Mesenchymal stem cell (in vitro differentiated cells and primary cell): Measurements from ENCODE around the gene MED27. TPM values are rescaled to one million over a fixed set of nuclear protein-coding genes. Genes with fewer than 3 reads are reported as not detected.

Experiments
- DNase-seq: peaks from one replicate; pipeline ENCODE4 v3.0.0-alpha.2; 2013
- H2AFZ ChIP-seq: one replicate; pipeline ENCODE4 v1.6.1; 2013; ENCODE audit warnings: low read depth, mild to moderate bottlenecking, control low read depth, inconsistent platforms, low read length, moderate library complexity
- H2AK5ac ChIP-seq: 2 replicates; pipeline ENCODE4 v1.6.1; 2013; ENCODE audit warnings: low read length, moderate library complexity, mild to moderate bottlenecking, inconsistent platforms; ENCODE audit not compliant: severe bottlenecking
- H2BK120ac ChIP-seq: one replicate; pipeline ENCODE4 v1.6.1; 2013; ENCODE audit warnings: low read depth, mild to moderate bottlenecking, inconsistent platforms, low read length, moderate library complexity
- H2BK12ac ChIP-seq, 2 experiments: one replicate each; pipeline ENCODE4 v1.6.1; 2013; ENCODE audit warnings: inconsistent platforms in 2 of 2, low read length in 2 of 2, mild to moderate bottlenecking in 2 of 2, moderate library complexity in 2 of 2, control low read depth in 1 of 2
- H2BK15ac ChIP-seq: one replicate; pipeline ENCODE4 v1.6.1; 2013; ENCODE audit warnings: mild to moderate bottlenecking, low read depth, inconsistent platforms; ENCODE audit not compliant: poor library complexity, severe bottlenecking
- H2BK5ac ChIP-seq: 2 replicates; pipeline ENCODE4 v1.6.1; 2013; ENCODE audit warnings: low read depth, mild to moderate bottlenecking, low read length, control low read depth, inconsistent platforms; ENCODE audit not compliant: poor library complexity, severe bottlenecking
- H3K14ac ChIP-seq, 2 experiments: one replicate each; pipeline ENCODE4 v1.6.1; 2013; ENCODE audit warnings: inconsistent platforms in 2 of 2, low read length in 2 of 2, control low read depth in 1 of 2, mild to moderate bottlenecking in 1 of 2, moderate library complexity in 1 of 2
- H3K18ac ChIP-seq, 2 experiments: one replicate each; pipeline ENCODE4 v1.6.1; 2013; ENCODE audit warnings: inconsistent platforms in 2 of 2, low read length in 2 of 2, control low read depth in 1 of 2, low read depth in 1 of 2, mild to moderate bottlenecking in 1 of 2
- H3K23ac ChIP-seq, 2 experiments: one replicate each; pipeline ENCODE4 v1.6.1; 2013; ENCODE audit warnings: inconsistent platforms in 2 of 2, low read length in 2 of 2, mild to moderate bottlenecking in 2 of 2, moderate library complexity in 2 of 2, control low read depth in 1 of 2
- H3K27ac ChIP-seq: 2 replicates; pipeline ENCODE4 v1.5.1; 2013; ENCODE audit warnings: mild to moderate bottlenecking, moderate library complexity, low read length, control low read depth, inconsistent platforms; ENCODE audit not compliant: poor library complexity, severe bottlenecking
- H3K27me3 ChIP-seq, 2 experiments: 2 replicates each; pipeline versions ENCODE4 v1.6.1 to v1.7.0; 2013; ENCODE audit warnings: low read length in 2 of 2, mild to moderate bottlenecking in 2 of 2, moderate library complexity in 2 of 2, control low read depth in 1 of 2, inconsistent platforms in 1 of 2; ENCODE audit not compliant: control insufficient read depth in 1 of 2, insufficient read depth in 1 of 2
- H3K36me3 ChIP-seq, 2 experiments: 2 replicates each; pipeline versions ENCODE4 v1.6.1 to v1.7.0; 2013; ENCODE audit warnings: low read length in 2 of 2, control low read depth in 1 of 2, inconsistent platforms in 1 of 2, low read depth in 1 of 2, mild to moderate bottlenecking in 1 of 2; ENCODE audit not compliant: insufficient read depth in 2 of 2, control insufficient read depth in 1 of 2
- H3K4ac ChIP-seq, 2 experiments: one replicate each; pipeline ENCODE4 v1.6.1; 2013; ENCODE audit warnings: inconsistent platforms in 2 of 2, low read length in 2 of 2, mild to moderate bottlenecking in 2 of 2, moderate library complexity in 2 of 2, control low read depth in 1 of 2, low read depth in 1 of 2
- H3K4me1 ChIP-seq: 2 replicates; pipeline ENCODE4 v1.6.1; 2013; ENCODE audit warnings: low read depth, low read length, control low read depth; ENCODE audit not compliant: control insufficient read depth, insufficient read depth
- H3K4me2 ChIP-seq: 2 replicates; pipeline ENCODE4 v1.6.1; 2013; ENCODE audit warnings: low read length, mild to moderate bottlenecking, inconsistent platforms; ENCODE audit not compliant: poor library complexity, severe bottlenecking
- H3K4me3 ChIP-seq, 2 experiments: 2 replicates each; pipeline versions ENCODE4 v1.5.1 to v1.7.0; 2013; ENCODE audit warnings: low read length in 2 of 2, mild to moderate bottlenecking in 2 of 2, control low read depth in 1 of 2, low read depth in 1 of 2; ENCODE audit not compliant: insufficient read depth in 1 of 2
- H3K79me1 ChIP-seq: replicated peaks from 2 replicates; pipeline ENCODE4 v1.6.1; 2013; ENCODE audit warnings: mild to moderate bottlenecking, control low read depth, low read length, inconsistent platforms; ENCODE audit not compliant: poor library complexity, severe bottlenecking
- H3K9ac ChIP-seq: 2 replicates; pipeline ENCODE4 v1.7.0; 2013; ENCODE audit warnings: mild to moderate bottlenecking, low read length, moderate library complexity
- H3K9me3 ChIP-seq: 2 replicates; pipeline ENCODE4 v1.7.0; 2013; ENCODE audit warnings: mild to moderate bottlenecking, low read length; ENCODE audit not compliant: control insufficient read depth
- H4K8ac ChIP-seq: one replicate; pipeline ENCODE4 v1.6.1; 2013; ENCODE audit warnings: inconsistent platforms, mild to moderate bottlenecking, low read length, moderate library complexity
- H4K91ac ChIP-seq: one replicate; pipeline ENCODE4 v1.6.1; 2013; ENCODE audit warnings: mild to moderate bottlenecking, low read length, inconsistent platforms
- WGBS: methylation state at CpG from one replicate; pipeline ENCODE4 v1.1.7; 2013; ENCODE audit warnings: mixed read lengths; 5-methylcytosine and 5-hydroxymethylcytosine counted together
- polyA plus RNA-seq, 2 experiments: library from polyadenylated mRNA; stranded (reverse); fragments of 200-250 nt; gene quantifications; one replicate each; pipeline ENCODE4 v1.2.3, GENCODE V29; 2013

The MED27 gene, protein sequence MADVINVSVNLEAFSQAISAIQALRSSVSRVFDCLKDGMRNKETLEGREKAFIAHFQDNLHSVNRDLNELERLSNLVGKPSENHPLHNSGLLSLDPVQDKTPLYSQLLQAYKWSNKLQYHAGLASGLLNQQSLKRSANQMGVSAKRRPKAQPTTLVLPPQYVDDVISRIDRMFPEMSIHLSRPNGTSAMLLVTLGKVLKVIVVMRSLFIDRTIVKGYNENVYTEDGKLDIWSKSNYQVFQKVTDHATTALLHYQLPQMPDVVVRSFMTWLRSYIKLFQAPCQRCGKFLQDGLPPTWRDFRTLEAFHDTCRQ
- 22.9 TPM for polyA plus RNA-seq (2013, experiment 1 of 2)
- polyA plus RNA-seq (2013, experiment 2 of 2), result 23.3 TPM

DNA sequence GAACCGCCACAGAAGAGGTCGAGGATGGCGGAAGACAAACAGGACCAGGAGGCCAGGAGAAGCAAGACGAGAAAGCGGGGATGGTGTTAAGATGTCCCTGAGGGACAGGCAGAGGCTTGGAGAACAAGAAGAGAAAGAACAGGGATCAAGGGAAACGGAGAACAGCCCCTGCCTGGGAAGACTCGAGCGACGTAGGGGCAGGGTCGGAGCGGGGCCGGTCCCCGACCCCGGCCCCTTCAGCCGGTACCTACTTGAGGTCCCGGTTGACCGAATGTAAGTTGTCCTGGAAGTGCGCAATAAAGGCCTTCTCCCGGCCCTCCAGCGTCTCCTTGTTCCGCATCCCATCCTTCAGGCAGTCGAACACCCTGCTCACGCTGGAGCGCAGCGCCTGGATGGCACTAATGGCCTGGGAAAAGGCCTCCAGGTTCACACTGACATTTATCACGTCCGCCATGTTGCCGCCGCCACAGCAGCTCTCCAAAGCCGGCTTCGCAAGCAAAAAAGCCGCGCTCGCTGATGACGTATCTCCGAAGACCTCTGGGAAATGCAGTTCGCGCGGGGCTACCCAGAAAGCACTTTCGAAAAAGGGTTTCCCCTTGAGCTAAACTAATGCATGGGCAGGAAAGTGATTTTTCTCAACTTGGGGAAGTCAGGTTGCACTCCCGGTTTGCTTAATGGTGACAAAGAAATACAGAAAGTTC, at the start of gene MED27:
Gene MED27 (minus strand): TSS at position 477 of the 701 bp plus-strand sequence. CDS start 23 bp downstream, at position 454.
- no peaks in the 10 kb centered on the region for H3K9me3 ChIP-seq
- no peak within 1 kb of the TSS for H2BK15ac ChIP-seq
- peak within 1 kb of the TSS; percentile 71 for H4K8ac ChIP-seq
- H3K27ac ChIP-seq, result no peak within 1 kb of the TSS
- peaks cover 5% of the 10 kb centered on the region for H3K4me1 ChIP-seq
- no peak within 1 kb of the TSS for H3K4ac ChIP-seq
- H3K79me1 ChIP-seq, result peaks cover 19% of the 10 kb centered on the region
- H3K4me2 ChIP-seq, result peak within 1 kb of the TSS; percentile 81
- no peak within 1 kb of the TSS for H2BK120ac ChIP-seq
- H2AK5ac ChIP-seq, result no peak within 1 kb of the TSS
- peak; percentile 92 for DNase-seq
- H3K18ac ChIP-seq, result peak within 1 kb of the TSS in 1 of 2 experiments; percentile 50
- H3K36me3 ChIP-seq, result peaks cover 4 to 27% of the 10 kb centered on the region in 2 experiments
- H3K27me3 ChIP-seq, result peaks cover 0 to 8% of the 10 kb centered on the region in 2 experiments
- H2AFZ ChIP-seq, result peak within 1 kb of the TSS; percentile 76
- 1% methylated on average over 41 of the region's 41 CpGs for WGBS
- peak within 1 kb of the TSS; percentile 96 for H3K9ac ChIP-seq
- H2BK5ac ChIP-seq, result no peak within 1 kb of the TSS
- no peak within 1 kb of the TSS for H3K23ac ChIP-seq
- no peak within 1 kb of the TSS for H4K91ac ChIP-seq
- H3K4me3 ChIP-seq, result peak within 1 kb of the TSS; percentile 72 to 91
- H2BK12ac ChIP-seq, result no peak within 1 kb of the TSS
- no peak within 1 kb of the TSS for H3K14ac ChIP-seq

DNA sequence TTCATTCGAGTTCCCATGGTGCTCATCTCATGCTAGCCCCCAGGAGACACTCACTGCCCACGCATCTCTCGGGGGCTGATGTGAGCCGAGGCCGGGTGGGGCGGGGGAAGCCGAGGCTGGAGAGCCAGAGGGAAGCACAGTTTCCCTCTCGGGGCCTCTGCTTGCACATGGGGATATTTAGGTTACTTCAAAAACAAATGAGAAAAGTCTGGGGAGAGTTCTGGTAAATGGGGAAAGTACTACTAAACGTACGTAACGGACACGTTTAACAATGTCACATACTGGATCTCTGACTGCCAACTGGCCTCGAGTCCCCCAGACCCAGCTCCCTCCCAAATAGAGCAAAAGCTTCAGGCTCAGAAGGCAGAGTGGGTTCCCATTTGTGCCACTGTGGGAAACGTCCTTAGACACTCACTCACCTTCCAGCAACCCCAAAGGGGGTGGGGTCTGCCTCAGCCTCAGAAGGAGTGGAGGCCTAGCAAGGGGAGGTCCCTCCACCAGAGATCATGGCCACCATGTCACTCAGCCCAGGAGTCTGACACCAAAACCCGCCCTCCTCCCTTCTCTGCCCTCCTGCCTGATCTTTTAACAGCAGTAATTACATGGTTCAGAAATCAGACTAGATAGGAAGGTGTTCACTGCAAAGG, 48.3 kb upstream of the MED27 start:
- H3K14ac ChIP-seq, result peak overlapping the region in 1 of 2 experiments; percentile 18
- DNase-seq, result no peak
- H2BK5ac ChIP-seq, result no peak overlapping the region
- H3K27ac ChIP-seq, result no peak overlapping the region
- no peak overlapping the region for H2BK15ac ChIP-seq
- H4K8ac ChIP-seq, result no peak overlapping the region
- no peaks in the 10 kb centered on the region for H3K79me1 ChIP-seq
- no peak overlapping the region for H3K4ac ChIP-seq
- H2AFZ ChIP-seq, result no peak overlapping the region
- no peak overlapping the region for H2AK5ac ChIP-seq
- H4K91ac ChIP-seq, result no peak overlapping the region
- no peak overlapping the region for H3K4me3 ChIP-seq
- H3K9me3 ChIP-seq, result no peaks in the 10 kb centered on the region
- no peaks in the 10 kb centered on the region for H3K4me1 ChIP-seq
- H3K9ac ChIP-seq, result no peak overlapping the region
- no peak overlapping the region for H3K18ac ChIP-seq
- WGBS, result 78% methylated on average over 15 of the region's 15 CpGs
- peaks cover 67 to 98% of the 10 kb centered on the region in 2 experiments for H3K27me3 ChIP-seq
- no peaks in the 10 kb centered on the region for H3K36me3 ChIP-seq
- no peak overlapping the region for H3K23ac ChIP-seq
- no peak overlapping the region for H2BK12ac ChIP-seq
- H2BK120ac ChIP-seq, result no peak overlapping the region
- H3K4me2 ChIP-seq, result no peak overlapping the region

DNA sequence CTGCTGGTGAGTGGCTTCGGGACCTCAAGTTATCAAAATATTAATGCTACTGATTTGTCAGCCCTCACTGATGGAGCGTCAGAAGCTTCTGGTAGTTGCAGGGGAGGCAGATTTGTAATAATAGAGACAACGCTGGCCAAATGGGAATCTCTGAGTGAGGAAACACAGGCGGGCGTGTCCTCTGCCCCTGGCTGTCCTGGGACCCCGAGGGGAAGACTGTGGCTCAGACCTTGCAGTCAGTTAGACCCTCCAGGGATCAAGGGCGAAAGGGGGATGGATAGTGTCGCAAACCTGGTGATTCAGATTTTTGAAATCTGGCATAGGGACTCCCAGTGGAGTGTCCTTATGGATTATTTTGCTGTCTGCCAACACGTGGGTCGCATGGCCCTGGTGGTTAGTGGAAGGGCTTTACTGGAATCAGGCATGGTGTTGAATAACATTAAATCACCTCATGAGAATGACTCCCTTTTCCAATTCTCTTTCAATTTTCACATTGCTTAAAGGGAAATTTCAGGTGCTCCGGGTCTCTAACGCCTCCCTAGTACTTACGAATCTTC, 47.1 kb upstream of the MED27 start:
- H2BK15ac ChIP-seq, result no peak overlapping the region
- H2BK5ac ChIP-seq, result no peak overlapping the region

More for the DNA sequence above, 47.1 kb upstream of the MED27 start:
- Histone ChIP-seq H3K4me1 (no peaks in the 10 kb centered on the region), H2BK120ac (no peak overlapping the region), H3K4me3 (peak overlapping the region in 1 of 2 experiments; percentile 42), H3K9me3 (no peaks in the 10 kb centered on the region), H2BK12ac (no peak overlapping the region), H3K9ac (no peak overlapping the region), H3K23ac (no peak overlapping the region), H4K8ac (no peak overlapping the region), H2AK5ac (no peak overlapping the region), H2AFZ (no peak overlapping the region), H3K18ac (no peak overlapping the region), H4K91ac (no peak overlapping the region), H3K14ac (no peak overlapping the region), H3K4me2 (no peak overlapping the region), H3K4ac (no peak overlapping the region), H3K36me3 (no peaks in the 10 kb centered on the region), H3K79me1 (no peaks in the 10 kb centered on the region), H3K27me3 (peaks cover 70 to 97% of the 10 kb centered on the region in 2 experiments), H3K27ac (no peak overlapping the region)
- WGBS, result 76% methylated on average over 13 of the region's 13 CpGs
- DNase-seq, result no peak
